DOHH2 (cell line): ENCODE data around the gene SART3.

Source experiments
- H3F3A ChIP-seq: fragments of 200-600 bp; sonication (generic), shearing (Covaris generic); 2 replicates; pipeline ENCODE4 v1.6.0; 2016; ENCODE audit warnings: antibody characterized with exemption, mild to moderate bottlenecking; ENCODE audit not compliant: control insufficient read depth, insufficient read depth
- H3K27ac ChIP-seq: fragments of 200-600 bp; sonication (generic); 2 replicates; pipeline ENCODE4 v1.5.1; 2014; ENCODE audit warnings: low read depth, mild to moderate bottlenecking, low read length, moderate library complexity
- H3K27me3 ChIP-seq: fragments of 200-600 bp; sonication (generic); 2 replicates; pipeline ENCODE4 v1.6.1; 2014; ENCODE audit warnings: mild to moderate bottlenecking, low read length, mixed read lengths; ENCODE audit not compliant: control insufficient read depth
- H3K36me3 ChIP-seq: fragments of 200-600 bp; sonication (generic); 2 replicates; pipeline ENCODE4 v1.6.1; 2014; ENCODE audit warnings: mild to moderate bottlenecking, low read length, moderate library complexity, mixed read lengths; ENCODE audit not compliant: control insufficient read depth
- H3K4me1 ChIP-seq: fragments of 200-600 bp; sonication (generic); 2 replicates; pipeline ENCODE4 v1.6.1; 2014; ENCODE audit warnings: mild to moderate bottlenecking, low read length, mixed read lengths; ENCODE audit not compliant: control insufficient read depth
- H3K4me2 ChIP-seq: fragments of 200-600 bp; sonication (generic); 2 replicates; pipeline ENCODE4 v1.6.0; 2014; ENCODE audit warnings: mild to moderate bottlenecking, low read length, moderate library complexity
- H3K4me3 ChIP-seq: fragments of 200-600 bp; sonication (generic); 2 replicates; pipeline ENCODE4 v1.5.1; 2014; ENCODE audit warnings: mild to moderate bottlenecking, low read length, mixed read lengths
- H3K79me2 ChIP-seq: fragments of 200-600 bp; sonication (generic); 2 replicates; pipeline ENCODE4 v1.6.1; 2014; ENCODE audit warnings: mild to moderate bottlenecking, low read length, mixed read lengths; ENCODE audit not compliant: control insufficient read depth
- H3K9me2 ChIP-seq: fragments of 200-600 bp; sonication (generic); replicated peaks from 2 replicates; pipeline ENCODE4 v1.6.1; 2014; ENCODE audit warnings: mild to moderate bottlenecking, low read length, mixed read lengths; ENCODE audit not compliant: control insufficient read depth
- H3K9me3 ChIP-seq: fragments of 200-600 bp; sonication (generic); 2 replicates; pipeline ENCODE4 v1.6.1; 2014; ENCODE audit warnings: antibody characterized with exemption, low read length, mixed read lengths; ENCODE audit not compliant: control insufficient read depth, insufficient read depth
- H4K20me1 ChIP-seq: fragments of 200-600 bp; sonication (generic); 2 replicates; pipeline ENCODE4 v1.6.0; 2014; ENCODE audit warnings: low read depth, mild to moderate bottlenecking, antibody characterized with exemption, low read length, moderate library complexity; ENCODE audit not compliant: control insufficient read depth, insufficient read depth
- EZH2phosphoT487 ChIP-seq: fragments of 200-600 bp; sonication (generic); IDR thresholded peaks from 2 replicates; pipeline ENCODE4 v1.6.1; 2017; ENCODE audit warnings: borderline replicate concordance, mild to moderate bottlenecking, antibody characterized with exemption, low read length, moderate library complexity, mixed read lengths
- TF ChIP-seq, protein P1 (sequence below): fragments of 200-600 bp; sonication (generic); IDR thresholded peaks from one replicate; pipeline ENCODE4 v1.5.1; 2014; ENCODE audit warnings: antibody characterized with exemption, mild to moderate bottlenecking, low read depth, low read length; ENCODE audit not compliant: poor library complexity, severe bottlenecking

Gene SART3

DNA sequence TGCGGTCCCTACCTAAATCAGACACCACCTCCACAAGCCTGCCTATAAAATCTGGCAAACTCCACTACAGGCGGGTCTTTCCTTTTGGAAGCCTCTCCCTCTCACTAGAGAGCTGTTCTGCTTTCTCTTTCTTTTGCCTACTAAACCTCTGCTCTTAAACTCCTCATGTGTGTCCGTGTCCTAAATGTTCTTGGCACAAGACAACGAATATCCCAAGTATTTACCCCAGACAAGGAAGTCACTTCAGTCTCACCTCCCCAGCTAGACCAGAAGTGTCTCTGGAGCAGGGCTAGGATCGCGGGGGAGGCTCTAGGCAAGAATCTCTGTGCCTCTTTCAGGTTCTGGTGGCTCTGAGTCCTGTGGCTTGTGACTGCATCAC, 83.1 kb downstream of the SART3 start:
- no peaks in the 10 kb centered on the region for H3F3A ChIP-seq
- H3K4me3 ChIP-seq: no peak overlapping the region
- H3K27me3 ChIP-seq: no peaks in the 10 kb centered on the region
- no peaks in the 10 kb centered on the region for H3K9me2 ChIP-seq
- H3K4me2 ChIP-seq: no peak overlapping the region
- H3K36me3 ChIP-seq: no peaks in the 10 kb centered on the region
- H3K9me3 ChIP-seq: no peaks in the 10 kb centered on the region
- TF ChIP-seq, protein P1, sequence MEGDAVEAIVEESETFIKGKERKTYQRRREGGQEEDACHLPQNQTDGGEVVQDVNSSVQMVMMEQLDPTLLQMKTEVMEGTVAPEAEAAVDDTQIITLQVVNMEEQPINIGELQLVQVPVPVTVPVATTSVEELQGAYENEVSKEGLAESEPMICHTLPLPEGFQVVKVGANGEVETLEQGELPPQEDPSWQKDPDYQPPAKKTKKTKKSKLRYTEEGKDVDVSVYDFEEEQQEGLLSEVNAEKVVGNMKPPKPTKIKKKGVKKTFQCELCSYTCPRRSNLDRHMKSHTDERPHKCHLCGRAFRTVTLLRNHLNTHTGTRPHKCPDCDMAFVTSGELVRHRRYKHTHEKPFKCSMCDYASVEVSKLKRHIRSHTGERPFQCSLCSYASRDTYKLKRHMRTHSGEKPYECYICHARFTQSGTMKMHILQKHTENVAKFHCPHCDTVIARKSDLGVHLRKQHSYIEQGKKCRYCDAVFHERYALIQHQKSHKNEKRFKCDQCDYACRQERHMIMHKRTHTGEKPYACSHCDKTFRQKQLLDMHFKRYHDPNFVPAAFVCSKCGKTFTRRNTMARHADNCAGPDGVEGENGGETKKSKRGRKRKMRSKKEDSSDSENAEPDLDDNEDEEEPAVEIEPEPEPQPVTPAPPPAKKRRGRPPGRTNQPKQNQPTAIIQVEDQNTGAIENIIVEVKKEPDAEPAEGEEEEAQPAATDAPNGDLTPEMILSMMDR: no peak
- no peaks in the 10 kb centered on the region for H3K79me2 ChIP-seq
- no peak overlapping the region for H3K27ac ChIP-seq
- no peaks in the 10 kb centered on the region for H3K4me1 ChIP-seq
- H4K20me1 ChIP-seq: no peaks in the 10 kb centered on the region

- Histone ChIP-seq H3K79me2 (no peaks in the 10 kb centered on the region), H3K27me3 (no peaks in the 10 kb centered on the region), H3K4me1 (no peaks in the 10 kb centered on the region), H3K9me2 (no peaks in the 10 kb centered on the region), H3K36me3 (no peaks in the 10 kb centered on the region), H4K20me1 (no peaks in the 10 kb centered on the region), H3F3A (no peaks in the 10 kb centered on the region), H3K4me2 (no peak overlapping the region), H3K9me3 (no peaks in the 10 kb centered on the region), H3K4me3 (no peak overlapping the region), H3K27ac (no peak overlapping the region)
- no peak for TF ChIP-seq EZH2phosphoT487
- TF ChIP-seq, protein P1: no peak
Measured at GRCh38 chr12:108477055-108477880, 83.7 kb downstream of the SART3 start.

GRCh38 chr12:108475396-108475795, 85.6 kb downstream of the SART3 start:
- Histone ChIP-seq H3K9me2 (no peaks in the 10 kb centered on the region), H3K4me3 (no peak overlapping the region), H4K20me1 (no peaks in the 10 kb centered on the region), H3K9me3 (no peaks in the 10 kb centered on the region), H3K79me2 (no peaks in the 10 kb centered on the region), H3K27ac (no peak overlapping the region), H3K4me2 (no peak overlapping the region), H3K36me3 (no peaks in the 10 kb centered on the region), H3K27me3 (no peaks in the 10 kb centered on the region), H3F3A (no peaks in the 10 kb centered on the region), H3K4me1 (no peaks in the 10 kb centered on the region)
- TF ChIP-seq, protein P1: no peak
- TF ChIP-seq EZH2phosphoT487: no peak
